GM19193 (cell line): ENCODE results near the gene VPS41.

Experiments
- POLR2A ChIP-seq: IDR thresholded peaks from 4 replicates; pipeline ENCODE4 v1.6.1; 2011; ENCODE audit not compliant: insufficient read depth, insufficient read length; ENCODE audit errors: extremely low read depth

Gene VPS41

GRCh38 chr7:38928506-38928905 lies 19.5 kb upstream of the VPS41 start:
- no peak for TF ChIP-seq POLR2A

- no peak for TF ChIP-seq POLR2A
Observed at GRCh38 chr7:38927751-38928150, 18.8 kb upstream of the VPS41 start.

- TF ChIP-seq POLR2A = no peak
Observed at GRCh38 chr7:38920731-38921130, 11.7 kb upstream of the VPS41 start.

- no peak for TF ChIP-seq POLR2A
Observed at GRCh38 chr7:38916396-38916795, 7.4 kb upstream of the VPS41 start.

- no peak for TF ChIP-seq POLR2A
Observed at GRCh38 chr7:38909870-38910269, 879 bp upstream of the VPS41 start.

GRCh38 chr7:38907766-38908165 lies 1.2 kb downstream of the VPS41 start:
- no peak for TF ChIP-seq POLR2A

GRCh38 chr7:38907066-38907465 lies 1.9 kb downstream of the VPS41 start:
- no peak for TF ChIP-seq POLR2A

GRCh38 chr7:38905056-38905759 lies 3.8 kb downstream of the VPS41 start:
- no peak for TF ChIP-seq POLR2A

- TF ChIP-seq POLR2A = no peak
Observed at GRCh38 chr7:38903057-38903456, 5.9 kb downstream of the VPS41 start.

GRCh38 chr7:38902449-38902848 lies 6.5 kb downstream of the VPS41 start:
- TF ChIP-seq POLR2A = no peak

- no peak for TF ChIP-seq POLR2A
Observed at GRCh38 chr7:38893061-38893460, 15.9 kb downstream of the VPS41 start.

- no peak for TF ChIP-seq POLR2A
Observed at GRCh38 chr7:38890597-38890996, 18.4 kb downstream of the VPS41 start.

GRCh38 chr7:38889872-38890432 lies 19.0 kb downstream of the VPS41 start:
- TF ChIP-seq POLR2A = no peak

- no peak for TF ChIP-seq POLR2A
Observed at GRCh38 chr7:38889079-38889478, 19.9 kb downstream of the VPS41 start.

- no peak for TF ChIP-seq POLR2A
Observed at GRCh38 chr7:38886265-38886664, 22.7 kb downstream of the VPS41 start.

- TF ChIP-seq POLR2A = no peak
Observed at GRCh38 chr7:38883706-38884105, 25.3 kb downstream of the VPS41 start.
